ENCODE data around the gene PCP2.
A peak's percentile ranks its signal among the peaks of the same experiment; 100 is the strongest.
"Not testable (repeated sequence)": the region's sequence is repeated elsewhere in the genome, so short reads cannot be mapped to it uniquely, and the experiment has no call there.

The PCP2 gene

DNA sequence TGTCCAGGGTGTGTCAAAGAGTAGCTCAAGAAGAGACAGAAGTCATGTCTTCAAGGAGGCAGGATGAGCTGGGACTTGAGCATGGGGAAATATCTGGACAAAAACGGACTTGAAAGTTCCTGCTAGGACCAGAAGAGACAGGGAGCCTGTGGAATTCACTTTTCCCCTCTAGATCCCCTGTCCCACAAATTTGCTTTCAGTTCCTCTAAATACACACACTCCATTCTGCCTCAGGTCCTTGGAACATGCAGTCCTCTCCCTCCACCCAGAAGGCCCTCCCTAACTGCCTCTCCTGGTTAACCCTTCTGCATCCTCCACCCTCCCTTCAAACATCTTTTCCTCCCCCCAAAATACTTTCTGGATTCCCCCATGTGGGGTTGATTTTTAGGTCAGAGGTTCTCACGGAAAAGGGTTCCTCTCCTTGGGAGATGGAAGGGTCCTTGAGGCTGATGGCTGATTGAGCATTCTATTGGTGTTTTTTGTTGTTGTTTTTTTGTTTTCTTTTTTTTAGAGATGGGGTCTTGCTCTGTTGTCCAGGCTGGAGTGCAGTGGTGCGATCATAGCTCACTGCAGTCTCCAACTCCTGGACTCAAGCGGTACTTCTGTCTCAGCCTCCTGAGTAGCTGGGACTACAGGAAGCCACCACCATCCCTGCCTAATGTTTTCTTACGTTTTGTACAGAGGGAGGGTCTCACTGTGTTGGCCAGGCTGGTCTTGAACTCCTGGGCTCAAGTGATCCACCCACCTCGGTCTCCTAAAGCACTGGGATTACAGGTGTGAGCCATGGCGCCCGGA is 28.4 kb upstream of the PCP2 start:
- DNase-seq = no peak

DNA sequence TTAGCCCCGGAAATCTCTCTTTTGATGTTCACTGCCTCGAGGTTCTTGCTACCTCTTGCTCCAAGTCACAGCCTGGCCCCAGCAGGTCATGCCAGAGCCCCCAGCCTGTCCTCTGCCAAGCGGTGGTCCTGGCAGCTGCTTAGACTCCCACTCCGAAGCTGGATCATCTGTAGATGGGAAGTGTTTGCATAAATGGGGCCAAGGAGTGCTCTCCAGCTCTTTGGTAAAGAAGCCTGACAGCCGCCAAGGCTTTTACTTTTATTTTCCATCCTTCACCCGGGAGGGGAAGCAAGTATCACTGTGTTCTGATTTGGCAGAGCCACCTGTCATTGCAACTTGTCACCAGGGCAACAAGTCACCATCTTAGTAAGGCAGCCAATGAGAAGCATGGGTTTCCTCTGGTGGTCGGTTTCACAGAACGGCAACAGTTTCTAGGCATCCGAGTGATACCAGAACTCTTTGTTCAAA is 24.7 kb upstream of the PCP2 start:
- no peak for DNase-seq

- DNase-seq = no peak
Measured at GRCh38 chr19:7657131-7657751, 23.7 kb upstream of the PCP2 start.

DNA sequence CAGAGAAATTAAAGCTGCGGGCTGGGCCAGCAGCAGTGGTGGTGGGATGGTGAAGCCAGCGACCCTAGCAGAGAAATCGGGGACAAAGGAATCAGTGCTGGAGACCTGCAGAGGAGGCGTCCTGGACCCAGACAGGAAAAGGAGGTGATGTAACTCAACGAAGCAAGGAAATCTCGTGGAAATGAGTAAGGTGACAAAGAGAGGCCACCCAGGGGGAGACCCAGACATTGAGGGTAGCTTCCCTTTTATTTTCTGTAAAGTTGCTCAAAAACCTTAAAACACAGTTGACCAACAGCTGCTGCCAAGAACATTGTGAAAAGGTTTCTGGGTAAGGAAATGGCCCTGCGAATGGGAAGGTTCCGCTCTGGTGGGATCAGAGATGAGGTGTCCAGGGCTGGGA is 22.1 kb upstream of the PCP2 start:
- no peak for DNase-seq

GRCh38 chr19:7654401-7654800 is 20.9 kb upstream of the PCP2 start:
- no peak for DNase-seq

DNA sequence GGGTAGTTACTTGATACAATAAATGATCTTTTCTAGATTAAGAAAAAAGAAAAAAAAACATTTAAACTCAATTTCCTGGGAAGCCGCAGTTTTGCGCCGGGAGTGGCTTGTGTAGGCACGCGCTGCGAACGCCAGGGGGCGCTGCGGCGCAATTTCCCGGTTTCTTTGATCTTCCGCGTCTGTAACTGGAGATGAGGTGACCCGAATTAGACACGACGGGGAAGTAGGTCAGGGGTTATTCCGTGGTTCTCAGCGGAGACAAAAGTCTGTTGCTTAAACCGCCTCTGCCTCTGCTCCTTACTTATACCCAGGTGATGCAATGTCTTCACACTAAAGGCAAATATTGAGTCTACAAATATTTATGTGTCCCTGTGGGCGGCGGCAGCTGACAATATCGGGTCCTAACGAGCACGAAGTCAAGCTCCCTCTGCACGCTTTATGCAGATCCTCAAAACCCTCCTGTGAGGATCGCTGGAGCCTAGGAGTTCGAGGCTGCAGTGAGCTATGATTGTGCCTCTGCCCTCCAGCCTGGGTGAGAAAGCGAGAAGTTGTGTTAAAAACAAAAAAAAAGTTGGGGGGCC is 18.6 kb upstream of the PCP2 start:
- DNase-seq = peak; percentile 59

DNA sequence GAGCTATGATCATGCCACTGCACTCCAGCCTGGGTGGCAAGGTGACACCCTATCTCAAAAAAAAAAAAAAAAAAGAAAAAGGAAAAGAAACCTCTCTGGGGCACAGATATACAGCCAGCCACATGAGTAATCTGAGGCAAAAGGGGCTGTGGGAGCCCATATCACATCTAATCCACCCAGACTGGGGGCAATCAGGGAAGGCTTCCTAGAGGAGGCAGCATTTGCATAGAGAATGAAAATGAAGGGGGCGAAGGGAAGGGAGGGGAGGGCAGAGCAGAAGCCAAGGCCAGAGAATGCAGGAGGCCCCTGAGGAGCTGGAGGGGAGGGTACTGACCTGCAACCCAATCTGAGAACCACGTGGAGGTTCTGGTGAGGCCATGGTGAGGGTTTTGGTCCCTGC is 16.6 kb upstream of the PCP2 start:
- DNase-seq = no peak

- DNase-seq = no peak
Measured at GRCh38 chr19:7648265-7649014, 14.9 kb upstream of the PCP2 start.

DNA sequence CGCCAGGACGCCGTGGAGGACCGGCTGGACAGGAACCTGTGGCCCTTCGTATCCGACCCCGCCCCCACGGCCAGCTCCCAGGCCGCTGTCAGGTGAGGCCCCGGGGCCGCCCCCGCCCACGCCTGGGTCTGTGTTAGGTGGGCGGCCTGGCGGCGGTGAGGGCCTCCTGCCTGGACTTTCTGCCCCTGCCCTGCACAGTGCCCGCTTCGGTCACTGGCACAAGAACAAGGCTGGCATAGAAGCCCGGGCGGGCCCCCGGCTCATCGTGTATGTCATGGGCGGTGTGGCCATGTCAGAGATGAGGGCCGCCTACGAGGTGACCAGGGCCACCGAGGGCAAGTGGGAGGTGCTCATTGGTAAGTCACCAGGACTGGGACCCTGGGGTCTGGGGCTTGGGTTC is 13.6 kb upstream of the PCP2 start:
- no peak for DNase-seq

DNA sequence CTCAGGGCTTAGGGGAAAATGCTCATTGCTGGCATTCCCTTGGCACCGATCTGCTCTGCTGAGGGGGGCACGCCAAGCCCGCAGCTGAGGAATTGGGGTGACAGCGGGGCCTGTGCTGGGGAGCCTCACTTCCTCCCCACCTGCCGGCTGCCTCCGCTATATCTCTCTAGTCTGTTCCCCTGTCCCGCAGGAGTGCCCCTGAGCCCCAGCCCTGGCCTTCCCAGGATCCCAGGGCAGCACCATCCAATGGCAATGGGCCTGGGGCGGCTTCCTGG is 12.8 kb upstream of the PCP2 start:
- no peak for DNase-seq

DNA sequence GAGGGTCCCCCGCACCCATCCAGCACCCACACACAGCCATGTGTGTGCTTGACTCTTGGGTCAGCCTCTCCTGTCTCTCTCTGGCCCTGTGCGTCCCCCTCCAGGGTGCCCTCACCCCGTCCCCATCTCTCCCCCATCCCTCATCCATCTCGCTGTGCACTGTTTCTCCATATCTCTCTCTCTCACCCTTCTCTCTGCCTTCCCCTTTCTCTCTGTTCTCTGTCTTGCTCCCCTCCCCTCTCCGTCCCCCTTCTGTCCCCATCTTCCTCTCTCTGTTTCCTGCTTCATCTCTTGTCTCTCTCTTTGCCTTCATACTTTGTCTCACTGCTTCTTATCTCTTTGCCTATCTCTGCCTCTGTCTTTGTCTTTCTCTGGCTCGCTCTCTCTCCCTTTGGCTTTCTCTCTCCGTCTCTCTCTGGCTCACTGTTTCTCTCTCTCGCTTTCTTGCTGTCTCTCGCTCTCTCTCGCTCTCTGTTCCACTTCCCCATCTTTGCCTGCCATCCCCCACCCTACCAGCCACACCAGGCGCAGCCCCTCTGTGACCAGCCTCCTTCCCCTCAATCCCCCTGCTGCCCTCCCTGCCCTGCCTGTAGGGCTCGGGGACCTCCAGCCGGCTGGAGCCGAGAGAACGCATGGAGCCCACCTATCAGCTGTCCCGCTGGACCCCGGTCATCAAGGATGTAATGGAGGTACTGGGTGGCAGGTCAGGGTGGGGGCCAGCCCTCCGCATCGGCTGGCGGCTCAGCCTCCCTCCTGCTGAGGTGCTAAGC is 12.3 kb upstream of the PCP2 start:
- no peak for DNase-seq

DNA sequence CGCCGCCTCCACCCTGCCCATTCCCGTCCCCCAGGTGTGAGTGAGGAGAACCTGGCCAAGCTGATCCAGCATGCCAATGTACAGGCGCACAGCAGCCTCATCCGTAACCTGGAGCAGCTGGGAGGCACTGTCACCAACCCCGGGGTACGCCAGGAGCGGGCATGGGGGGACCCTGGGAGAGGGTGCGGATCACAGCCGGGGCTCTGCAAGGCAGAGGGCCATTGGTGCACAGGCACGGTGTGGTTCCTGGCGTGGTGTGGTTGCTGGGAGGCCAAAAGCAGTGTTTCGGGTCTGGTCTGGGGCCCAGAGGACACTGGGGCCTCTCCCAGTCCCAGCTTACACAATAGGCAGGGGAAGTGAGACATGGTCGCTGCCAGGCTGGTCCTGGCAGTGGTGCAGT is 11.6 kb upstream of the PCP2 start:
- no peak for DNase-seq

DNA sequence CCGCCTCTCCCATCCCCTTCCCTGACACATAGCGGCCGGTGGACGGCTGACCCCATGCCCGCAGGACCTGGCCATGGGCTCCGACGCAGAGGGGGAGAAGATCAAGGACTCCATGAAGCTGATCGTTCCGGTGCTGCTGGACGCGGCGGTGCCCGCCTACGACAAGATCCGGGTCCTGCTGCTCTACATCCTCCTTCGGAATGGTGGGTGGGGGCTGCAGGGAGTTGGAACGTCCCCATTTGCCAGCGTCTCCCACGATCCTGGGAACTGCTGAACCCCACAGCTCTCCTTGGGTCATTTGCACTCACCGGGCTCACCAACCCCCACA is 11.0 kb upstream of the PCP2 start:
- no peak for DNase-seq

DNA sequence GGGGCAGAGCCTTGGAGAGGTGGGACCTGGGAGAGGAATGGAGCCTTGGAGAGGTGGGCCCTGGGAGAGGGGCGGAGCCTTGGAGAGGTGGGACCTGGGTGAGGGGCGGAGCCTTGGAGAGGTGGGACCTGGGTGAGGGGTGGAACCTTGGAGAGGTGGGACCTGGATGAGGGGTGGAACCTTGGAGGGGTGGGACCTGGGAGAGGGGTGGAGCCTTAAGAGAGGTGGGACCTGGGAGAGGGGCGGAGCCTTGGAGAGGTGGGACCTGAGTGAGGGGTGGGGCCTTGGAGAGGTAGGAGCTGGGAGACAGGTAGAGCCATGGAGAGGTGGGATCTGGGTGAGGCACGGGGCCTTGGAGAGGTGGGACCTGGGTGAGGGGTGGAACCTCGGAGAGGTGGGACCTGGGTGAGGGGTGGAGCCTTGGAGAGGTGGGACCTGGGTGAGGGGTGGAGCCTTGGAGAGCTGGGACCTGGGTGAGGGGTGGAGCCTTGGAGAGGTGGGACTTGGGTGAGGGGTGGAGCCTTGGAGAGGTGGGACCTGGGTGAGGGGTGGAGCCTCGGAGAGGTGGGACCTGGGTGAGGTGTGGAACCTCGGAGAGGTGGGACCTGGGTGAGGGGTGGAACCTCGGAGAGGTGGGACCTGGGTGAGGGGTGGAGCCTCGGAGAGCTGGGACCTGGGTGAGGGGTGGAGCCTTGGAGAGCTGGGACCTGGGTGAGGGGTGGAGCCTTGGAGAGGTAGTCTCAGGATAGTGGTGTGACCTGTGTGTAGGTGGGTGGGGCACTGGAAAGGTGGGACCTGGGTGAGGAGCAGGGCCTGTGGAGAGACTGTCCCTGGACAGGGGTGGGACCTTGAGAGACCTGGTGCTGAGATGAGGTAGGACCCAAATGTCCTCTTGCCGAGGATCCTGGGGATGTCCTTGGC is 10.4 kb upstream of the PCP2 start:
- DNase-seq = not testable (repeated sequence)

GRCh38 chr19:7643031-7643415 is 9.5 kb upstream of the PCP2 start:
- DNase-seq = no peak

GRCh38 chr19:7642295-7643030 is 8.9 kb upstream of the PCP2 start:
- no peak for DNase-seq

GRCh38 chr19:7641290-7642276 is 8.1 kb upstream of the PCP2 start:
- DNase-seq = no peak

GRCh38 chr19:7640803-7641202 is 7.3 kb upstream of the PCP2 start:
- no peak for DNase-seq

- DNase-seq = no peak
Measured at GRCh38 chr19:7639863-7640348, 6.4 kb upstream of the PCP2 start.
